PFSK-1 (cell line): Measurements from ENCODE around the gene PIK3R4.

ENCODE experiments used
- POLR2AphosphoS5 ChIP-seq: IDR thresholded peaks from 2 replicates; pipeline ENCODE4 v1.6.1; 2012; ENCODE audit warnings: low read depth, mild to moderate bottlenecking, control low read depth, low read length, moderate library complexity
- REST ChIP-seq, 2 experiments: IDR thresholded peaks; 2 replicates each; pipeline versions ENCODE4 v1.6.1 to v1.8.0; 2011 to 2012; ENCODE audit warnings: low read depth in 2 of 2, low read length in 2 of 2, control low read depth in 1 of 2, inconsistent platforms in 1 of 2, mild to moderate bottlenecking in 1 of 2, moderate library complexity in 1 of 2; ENCODE audit not compliant: insufficient read depth in 1 of 2
- SIN3A ChIP-seq: IDR thresholded peaks from 2 replicates; pipeline ENCODE4 v1.6.1; 2012; ENCODE audit warnings: mild to moderate bottlenecking, low read length, moderate library complexity, borderline replicate concordance; ENCODE audit not compliant: insufficient read depth
- TAF1 ChIP-seq: IDR thresholded peaks from 2 replicates; pipeline ENCODE4 v1.6.1; 2012; ENCODE audit warnings: low read length, control low read depth, borderline replicate concordance; ENCODE audit not compliant: insufficient read depth

GRCh38 chr3:130743354-130743753 lies 3.3 kb downstream of the PIK3R4 start:
- TF ChIP-seq TAF1 (no peak), REST (IDR thresholded peaks at IDR 0.05; ENCODE audit: insufficient read depth in 1 of 2, low read depth in 2 of 2, low read length in 2 of 2) (no peak), POLR2AphosphoS5 (no peak), SIN3A (no peak)
